Measurements from ENCODE around the gene PPP1R10.

The PPP1R10 gene

DNA sequence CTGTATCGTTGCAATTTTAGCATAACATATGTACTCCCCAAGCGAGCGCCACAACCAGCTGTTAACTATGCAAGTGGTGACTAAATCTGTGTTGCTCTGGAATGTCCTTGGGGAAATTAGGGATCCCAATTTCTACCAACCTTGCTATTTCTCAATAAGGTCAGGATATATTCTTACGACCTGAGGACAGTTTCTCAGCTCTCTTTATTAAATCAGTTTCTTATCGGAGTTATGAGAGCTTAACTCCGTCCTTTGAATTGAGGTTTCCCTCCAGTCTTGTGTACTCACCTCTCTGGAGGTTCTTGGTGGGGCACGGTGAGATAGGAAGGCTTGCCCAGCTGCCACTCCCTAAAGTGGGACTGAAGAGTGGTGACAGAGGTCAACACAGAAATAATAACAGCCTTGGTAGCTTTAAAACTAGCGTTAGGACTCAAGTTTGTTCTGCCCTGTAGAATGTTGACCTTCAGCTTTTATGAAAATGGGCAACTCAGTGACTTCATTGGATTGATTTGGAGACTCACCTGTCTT, 1.3 kb upstream of the PPP1R10 start:
- no peak for DNase-seq

- peak; percentile 94 for DNase-seq
These were observed 674 bp upstream of the PPP1R10 start, which contains the start of gene MRPS18B for GRCh38 chr6:30617565-30618269. MRPS18B (plus strand) TSS chr6:30617840; CDS start chr6:30617866, 26 bp downstream.

- DNase-seq = peak; percentile 39
These were observed 859 bp downstream of the PPP1R10 start for GRCh38 chr6:30615958-30616810.

DNA sequence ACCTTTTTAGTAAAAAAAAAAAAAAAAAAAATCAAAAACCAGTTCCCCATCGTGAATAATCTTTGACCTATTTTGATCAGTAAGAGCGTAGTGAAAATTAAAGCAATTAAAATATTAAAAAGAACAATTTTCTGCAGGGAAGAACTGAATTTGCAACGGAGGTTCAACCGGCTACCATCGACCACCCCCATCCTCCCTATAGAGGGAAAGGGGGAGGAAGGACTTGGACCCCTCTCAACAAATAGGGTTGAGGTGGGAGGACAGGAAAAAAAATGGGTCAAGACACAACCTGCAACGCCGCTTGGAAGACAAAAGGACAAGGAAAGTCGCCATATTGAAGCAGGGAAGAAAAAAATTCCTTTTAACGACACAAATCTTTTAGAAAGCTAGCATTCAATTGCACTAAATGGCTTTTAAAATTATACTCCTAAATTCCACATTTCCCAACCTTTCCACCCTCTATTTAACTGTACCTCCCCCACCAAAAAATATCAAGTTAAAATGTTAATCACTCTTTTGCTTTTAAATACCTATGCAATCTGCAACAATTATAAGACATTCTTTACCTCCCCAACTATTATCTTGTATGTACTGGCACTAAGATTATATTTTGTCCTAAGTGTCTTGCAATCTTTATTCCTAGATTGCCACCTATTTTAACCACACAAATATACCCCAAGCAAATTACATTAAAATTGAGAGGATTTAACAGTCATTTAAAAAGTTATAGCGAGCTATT, 1.7 kb downstream of the PPP1R10 start:
- DNase-seq = peak; percentile 82

- DNase-seq = peak; percentile 96
These were observed 2.2 kb downstream of the PPP1R10 start for GRCh38 chr6:30614843-30615218.

GRCh38 chr6:30614044-30614842, 2.8 kb downstream of the PPP1R10 start:
- DNase-seq = no peak

- no peak for DNase-seq
These were observed 3.6 kb downstream of the PPP1R10 start for GRCh38 chr6:30613251-30614043.

GRCh38 chr6:30612687-30613248, 4.3 kb downstream of the PPP1R10 start:
- no peak for DNase-seq

- no peak for DNase-seq
These were observed 4.8 kb downstream of the PPP1R10 start for GRCh38 chr6:30612213-30612612.

DNA sequence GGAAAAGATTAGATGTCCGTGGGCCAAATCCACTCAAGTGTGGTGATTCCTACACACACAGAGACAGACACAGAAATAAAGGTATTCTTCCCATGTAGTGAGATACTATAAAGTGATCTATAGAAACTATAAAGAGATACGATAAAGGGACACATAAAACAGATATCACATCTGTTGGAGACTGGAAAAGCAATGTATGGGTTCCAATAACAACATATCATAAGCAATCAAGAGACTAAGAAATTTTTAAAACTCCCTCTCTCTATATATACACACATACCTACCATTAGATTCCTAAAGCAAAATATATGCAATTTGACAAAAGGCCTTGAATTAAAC, 5.2 kb downstream of the PPP1R10 start:
- no peak for DNase-seq

DNA sequence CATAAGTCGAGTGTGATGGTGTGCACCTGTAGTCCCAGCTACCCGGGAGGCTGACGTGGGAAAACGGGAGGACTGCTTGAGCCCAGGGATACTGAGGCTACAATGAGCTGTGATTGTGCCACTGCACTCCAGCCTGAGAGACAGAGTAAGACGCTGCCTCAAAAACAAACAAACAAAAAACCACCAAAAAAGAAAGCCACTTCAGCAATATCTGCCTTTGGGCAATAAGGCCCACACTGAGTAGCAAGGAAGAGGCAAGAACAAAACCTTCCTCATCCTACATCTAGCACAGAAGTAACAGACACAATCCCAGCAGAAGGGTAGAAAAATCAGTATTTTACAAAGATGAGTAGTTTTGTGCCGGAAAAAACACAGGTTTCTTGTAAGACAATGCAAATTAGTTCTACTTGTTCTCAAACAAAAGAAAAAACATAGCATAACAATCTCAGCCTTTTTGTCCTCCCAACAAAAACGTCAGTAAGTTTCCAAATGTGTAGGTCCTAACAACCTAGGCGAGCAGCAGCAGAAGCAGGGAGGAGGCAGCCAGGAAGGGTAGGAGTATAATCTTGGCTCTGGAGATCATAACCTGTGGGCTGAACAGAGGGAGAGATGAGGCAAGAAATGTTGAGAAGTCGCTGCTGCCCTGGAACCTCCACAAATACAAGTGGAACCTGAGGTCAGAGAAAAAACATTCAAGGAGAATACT, 5.7 kb downstream of the PPP1R10 start:
- DNase-seq = no peak

DNA sequence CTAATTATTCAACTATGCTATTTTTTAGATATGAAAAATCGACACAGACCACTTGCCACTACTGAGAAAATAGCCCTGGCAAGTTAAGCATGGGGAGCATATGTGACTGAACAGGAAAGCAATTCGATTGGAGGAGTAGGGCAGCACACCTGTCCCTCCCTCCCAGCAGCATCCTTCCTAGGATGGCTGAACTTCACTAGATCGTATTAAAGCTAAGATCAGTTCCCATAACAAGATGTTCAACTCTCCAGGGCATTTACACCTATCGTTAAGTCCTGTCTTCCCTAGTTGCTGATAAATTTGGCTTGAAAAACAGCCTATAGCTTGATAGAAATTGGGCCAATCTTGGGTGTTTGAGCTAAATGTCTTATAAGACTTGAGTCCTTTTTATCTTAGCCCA, 7.0 kb downstream of the PPP1R10 start:
- no peak for DNase-seq

DNA sequence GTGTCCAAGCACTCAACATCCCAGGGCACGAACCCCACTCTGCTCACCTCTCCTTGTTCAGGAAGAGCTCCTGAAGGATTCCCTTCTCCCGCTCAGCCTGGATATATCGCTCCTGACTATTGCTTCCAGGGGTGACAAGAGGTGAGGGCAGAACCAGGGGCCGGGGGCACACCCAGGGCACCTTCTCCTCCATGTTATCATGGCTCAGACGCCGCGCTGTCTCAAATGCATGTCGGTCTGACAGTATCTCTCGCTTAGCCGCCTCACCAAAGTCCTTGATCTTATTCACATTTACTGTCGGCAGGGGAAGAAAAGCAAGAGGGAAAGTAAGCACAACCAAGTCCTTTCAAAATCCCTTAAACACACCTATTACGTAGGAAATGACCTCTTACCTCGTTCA, 13.1 kb downstream of the PPP1R10 start:
- no peak for DNase-seq

- no peak for DNase-seq
These were observed 15.0 kb downstream of the PPP1R10 start for GRCh38 chr6:30601815-30602641.

DNA sequence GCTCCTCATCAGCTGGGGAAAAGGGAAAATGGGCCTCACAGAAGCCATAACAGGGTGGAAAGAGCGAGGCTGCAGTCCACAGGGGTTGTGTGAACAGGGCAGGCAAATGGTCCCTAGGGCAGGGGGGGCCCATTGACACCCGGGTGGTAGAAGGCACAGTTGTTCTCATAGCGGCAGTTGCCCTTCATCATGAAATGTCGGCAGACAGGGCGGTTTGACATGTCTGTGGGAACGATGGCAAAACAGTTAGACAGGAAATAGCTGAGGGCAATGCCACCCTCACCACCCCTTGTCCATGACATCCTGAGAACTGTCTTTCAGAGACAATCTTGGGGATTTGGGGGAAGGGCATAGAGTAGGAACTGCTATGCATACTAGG, 15.6 kb downstream of the PPP1R10 start:
- DNase-seq = no peak

DNA sequence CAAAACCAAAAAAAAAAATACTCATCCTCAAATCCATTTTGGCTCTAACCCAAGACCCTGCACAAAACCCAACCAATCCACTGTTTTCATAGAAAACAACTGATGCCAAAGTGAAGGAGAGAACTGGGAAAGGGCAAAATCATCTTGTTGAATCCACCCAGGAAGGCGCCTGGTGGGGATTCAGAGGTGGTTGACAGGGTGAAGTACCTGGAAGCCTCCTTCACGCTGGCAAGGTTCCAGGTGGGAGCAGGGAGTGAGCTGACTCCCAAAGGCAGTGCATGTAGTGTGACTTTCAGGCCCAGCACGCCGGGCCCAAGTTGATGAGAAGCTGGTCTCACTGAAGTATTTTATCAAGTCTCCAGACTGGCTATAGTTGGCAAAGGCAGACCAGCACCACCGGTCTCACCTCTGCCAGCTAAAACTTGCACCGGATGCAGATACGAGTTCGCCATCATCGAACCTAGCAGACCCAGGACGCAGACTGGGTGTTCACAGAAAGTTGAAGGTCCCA, 16.5 kb downstream of the PPP1R10 start:
- DNase-seq = no peak

DNA sequence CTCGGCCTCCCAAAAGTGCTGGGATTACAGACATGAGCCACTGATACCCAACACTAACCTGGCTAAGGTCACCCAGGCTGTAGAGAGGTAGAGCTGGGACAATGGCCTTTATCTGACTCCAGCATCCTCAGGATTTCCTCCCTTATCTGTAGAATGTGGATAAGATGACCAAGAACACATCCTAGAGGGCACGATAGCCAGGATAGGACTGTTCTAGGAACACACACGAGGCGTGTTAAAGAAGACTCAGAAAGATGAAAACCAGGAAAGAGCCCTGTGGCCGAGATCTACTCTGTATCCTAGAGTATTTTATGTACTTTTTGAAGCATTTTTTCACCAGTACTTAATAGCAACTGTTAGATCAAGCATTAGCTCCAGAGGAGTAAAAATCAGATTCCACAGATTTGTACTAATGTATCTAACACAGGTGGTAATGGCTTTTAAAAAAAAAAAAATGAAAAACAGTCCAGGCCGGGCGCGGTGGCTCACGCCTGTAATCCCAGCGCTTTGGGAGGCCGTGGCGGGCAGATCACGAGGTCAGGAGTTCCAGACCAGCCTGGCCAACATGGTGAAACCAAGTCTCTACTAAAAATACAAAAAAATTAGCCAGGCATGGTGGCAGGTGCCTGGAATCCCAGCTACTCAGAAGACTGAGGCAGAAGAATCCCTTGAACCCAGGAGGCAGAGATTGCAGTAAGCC, 17.3 kb downstream of the PPP1R10 start:
- DNase-seq = no peak

DNA sequence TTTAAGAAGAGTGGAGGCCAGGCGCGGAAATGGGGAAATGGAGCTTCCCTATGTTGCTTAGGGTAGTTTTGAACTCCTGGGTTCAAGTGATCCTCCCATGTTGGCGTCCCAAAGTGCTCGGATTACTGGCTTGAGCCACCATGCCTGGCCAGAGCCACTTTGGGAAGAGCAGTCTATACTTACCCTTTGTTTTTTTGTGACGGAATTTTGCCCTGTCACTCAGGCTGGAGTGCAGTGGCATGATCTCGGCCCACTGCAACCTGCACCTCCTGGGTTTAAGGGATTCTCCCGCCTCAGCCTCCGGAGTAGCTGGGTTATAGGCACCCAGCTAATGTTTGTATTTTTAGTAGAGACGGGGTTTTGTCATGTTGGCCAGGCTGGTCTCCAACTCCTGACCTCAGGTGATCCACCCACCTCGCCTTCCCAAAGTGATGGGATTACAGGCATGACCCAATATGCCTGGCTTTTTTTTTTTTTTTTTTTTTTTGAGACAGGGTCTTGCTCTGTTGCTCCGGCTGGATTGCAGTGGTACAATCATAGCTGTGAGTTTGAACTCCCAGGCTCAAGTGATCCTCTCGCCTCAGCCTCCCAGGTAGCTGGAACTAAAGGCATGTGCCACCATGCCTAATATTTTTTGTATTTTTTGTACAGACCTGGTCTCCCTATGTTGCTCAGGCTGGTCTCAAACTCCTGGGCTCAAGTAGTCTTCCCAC, 18.0 kb downstream of the PPP1R10 start:
- DNase-seq = no peak

Data from NCI-H2171 (cell line).